ENCODE measurements around the gene RALB. TPM values are rescaled to one million over a fixed set of nuclear protein-coding genes. Genes with fewer than 3 reads are reported as not detected.

RALB gene
- total RNA-seq, 1 donor from 2014 or later = 23.5 TPM

DNA sequence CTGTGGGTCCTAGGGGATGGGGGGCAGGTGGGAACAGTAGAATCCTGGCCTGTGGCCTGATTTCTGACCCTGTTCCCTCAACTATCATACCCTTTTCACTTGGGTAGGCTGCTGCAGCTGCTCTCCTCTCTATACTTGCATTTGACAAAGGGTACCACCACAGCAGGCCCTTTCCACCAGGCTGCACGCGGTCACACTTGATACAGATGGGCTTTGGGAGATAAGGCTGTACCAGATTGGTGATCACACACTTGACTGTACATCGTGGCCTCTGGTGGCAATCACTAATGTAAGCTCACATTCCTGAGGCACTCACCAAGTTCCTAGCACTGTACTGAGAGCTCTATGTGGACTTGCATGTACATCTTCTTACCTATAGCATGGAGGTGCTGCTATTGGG is 1.6 kb upstream of the RALB start:
- Mint-ChIP-seq H3K36me3 (ENCODE audit: low read depth) (no peaks in the 10 kb centered on the region), H3K4me1 (ENCODE audit: low read depth) (peaks cover 24% of the 10 kb centered on the region), H3K27me3 (ENCODE audit: low read depth) (peaks cover 7% of the 10 kb centered on the region), H3K4me3 (ENCODE audit: unreplicated experiment) (no peak overlapping the region), H3K27ac (ENCODE audit: unreplicated experiment) (no peak overlapping the region), H3K9me3 (ENCODE audit: low read depth) (no peaks in the 10 kb centered on the region)
- DNase-seq (ENCODE audit: low spot score) = no peak
- TF ChIP-seq, protein P1, sequence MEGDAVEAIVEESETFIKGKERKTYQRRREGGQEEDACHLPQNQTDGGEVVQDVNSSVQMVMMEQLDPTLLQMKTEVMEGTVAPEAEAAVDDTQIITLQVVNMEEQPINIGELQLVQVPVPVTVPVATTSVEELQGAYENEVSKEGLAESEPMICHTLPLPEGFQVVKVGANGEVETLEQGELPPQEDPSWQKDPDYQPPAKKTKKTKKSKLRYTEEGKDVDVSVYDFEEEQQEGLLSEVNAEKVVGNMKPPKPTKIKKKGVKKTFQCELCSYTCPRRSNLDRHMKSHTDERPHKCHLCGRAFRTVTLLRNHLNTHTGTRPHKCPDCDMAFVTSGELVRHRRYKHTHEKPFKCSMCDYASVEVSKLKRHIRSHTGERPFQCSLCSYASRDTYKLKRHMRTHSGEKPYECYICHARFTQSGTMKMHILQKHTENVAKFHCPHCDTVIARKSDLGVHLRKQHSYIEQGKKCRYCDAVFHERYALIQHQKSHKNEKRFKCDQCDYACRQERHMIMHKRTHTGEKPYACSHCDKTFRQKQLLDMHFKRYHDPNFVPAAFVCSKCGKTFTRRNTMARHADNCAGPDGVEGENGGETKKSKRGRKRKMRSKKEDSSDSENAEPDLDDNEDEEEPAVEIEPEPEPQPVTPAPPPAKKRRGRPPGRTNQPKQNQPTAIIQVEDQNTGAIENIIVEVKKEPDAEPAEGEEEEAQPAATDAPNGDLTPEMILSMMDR (IDR thresholded peaks at IDR 0.05) = no peak

DNA sequence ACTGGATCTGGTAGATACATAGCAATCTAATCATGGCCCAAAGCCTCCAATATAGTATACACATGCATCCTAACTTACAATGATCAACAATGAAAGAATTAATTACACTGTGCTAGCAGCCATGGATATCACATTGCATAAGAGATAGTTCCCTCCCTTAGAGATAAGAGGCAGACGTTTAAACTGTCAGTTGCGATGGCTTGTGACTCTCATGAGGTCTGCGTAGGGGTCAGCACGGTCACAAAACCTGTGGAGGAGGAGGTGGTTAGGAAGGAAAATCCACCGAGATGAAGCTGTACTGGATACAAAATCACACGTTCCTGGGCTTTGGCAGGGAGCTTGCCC is 800 bp upstream of the RALB start:
- peaks cover 24% of the 10 kb centered on the region for H3K4me1 Mint-ChIP-seq (ENCODE audit: low read depth)

DNA sequence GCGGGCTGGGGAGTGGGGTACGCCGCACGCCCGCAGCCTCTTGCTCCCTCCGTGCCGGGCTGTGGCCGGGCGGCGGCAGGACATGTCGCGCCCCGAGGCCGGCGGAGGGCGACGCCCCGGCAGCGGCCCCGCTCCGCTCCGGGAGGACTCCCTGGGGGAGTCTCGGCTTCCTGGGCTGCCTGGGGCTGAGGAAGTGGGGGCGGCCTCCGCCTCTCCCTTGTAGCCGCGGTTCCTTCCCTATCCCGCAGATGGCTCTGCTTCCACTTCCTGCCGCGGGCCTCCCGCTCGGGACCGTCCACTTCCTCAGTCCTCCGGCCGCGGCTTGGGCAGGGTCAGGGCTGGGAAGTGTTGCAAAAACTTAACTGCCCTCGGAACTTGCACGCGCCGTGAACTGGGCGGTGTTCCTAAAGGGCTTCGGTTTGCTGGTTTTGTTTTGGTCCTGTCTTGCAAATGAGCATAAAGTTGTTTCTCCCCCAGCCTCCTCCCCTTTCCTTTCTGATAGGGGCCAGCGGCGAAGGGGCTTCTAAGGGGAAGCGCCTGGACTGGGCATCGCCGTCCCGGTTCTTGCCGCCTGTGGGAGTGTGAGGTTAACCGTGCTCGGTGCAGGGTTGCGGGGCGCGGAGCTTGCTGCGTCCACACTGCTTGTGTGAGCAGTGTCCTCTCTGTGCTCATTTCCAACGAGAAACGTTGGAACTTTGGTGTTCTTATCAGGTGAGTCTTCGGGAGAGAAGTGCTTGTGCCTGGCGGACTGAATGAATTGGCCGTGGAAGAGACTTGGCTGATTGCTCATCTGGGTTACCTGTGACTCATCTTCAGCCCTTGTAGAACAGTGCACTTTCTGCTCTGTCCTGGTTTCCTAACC is 600 bp downstream of the RALB start:
- H3K36me3 Mint-ChIP-seq (ENCODE audit: low read depth) = no peaks in the 10 kb centered on the region
- TF ChIP-seq, protein P1 (IDR thresholded peaks at IDR 0.05) = peak; percentile 74
- no peak for DNase-seq (ENCODE audit: low spot score)
- peaks cover 5% of the 10 kb centered on the region for H3K27me3 Mint-ChIP-seq (ENCODE audit: low read depth)
- peak overlapping the region; percentile 97 for H3K4me3 Mint-ChIP-seq (ENCODE audit: unreplicated experiment)
- no peaks in the 10 kb centered on the region for H3K9me3 Mint-ChIP-seq (ENCODE audit: low read depth)
- peak overlapping the region; percentile 23 for H3K27ac Mint-ChIP-seq (ENCODE audit: unreplicated experiment)
- H3K4me1 Mint-ChIP-seq (ENCODE audit: low read depth) = peaks cover 27% of the 10 kb centered on the region

More for the DNA sequence above, 800 bp upstream of the RALB start:
- H3K27ac Mint-ChIP-seq (ENCODE audit: unreplicated experiment) = peak overlapping the region; percentile 50
- peaks cover 7% of the 10 kb centered on the region for H3K27me3 Mint-ChIP-seq (ENCODE audit: low read depth)
- H3K36me3 Mint-ChIP-seq (ENCODE audit: low read depth) = no peaks in the 10 kb centered on the region
- TF ChIP-seq, protein P1 (IDR thresholded peaks at IDR 0.05) = no peak
- no peaks in the 10 kb centered on the region for H3K9me3 Mint-ChIP-seq (ENCODE audit: low read depth)
- peak overlapping the region; percentile 97 for H3K4me3 Mint-ChIP-seq (ENCODE audit: unreplicated experiment)
- no peak for DNase-seq (ENCODE audit: low spot score)

DNA sequence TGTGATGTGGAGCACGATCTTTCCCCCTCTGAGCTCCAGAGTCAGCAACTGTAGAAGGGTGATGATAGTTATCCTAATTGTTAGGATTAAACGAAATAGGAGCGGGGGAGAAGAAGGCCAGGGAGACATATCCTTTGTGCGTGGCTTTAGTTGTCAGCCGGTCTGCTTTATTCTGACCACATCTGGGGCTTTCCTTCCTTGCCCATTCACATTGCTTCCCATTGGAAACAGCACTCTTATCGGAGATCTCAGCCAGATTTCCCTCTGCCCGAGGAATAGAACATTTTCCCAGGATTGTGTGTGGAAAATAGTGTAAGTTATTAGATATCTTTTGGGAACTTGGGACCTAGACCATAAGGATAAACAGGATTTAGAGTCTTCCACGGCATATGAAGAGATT is 1.5 kb downstream of the RALB start:
- Mint-ChIP-seq H3K36me3 (ENCODE audit: low read depth) (peaks cover 2% of the 10 kb centered on the region), H3K4me1 (ENCODE audit: low read depth) (peaks cover 27% of the 10 kb centered on the region), H3K27me3 (ENCODE audit: low read depth) (peaks cover 2% of the 10 kb centered on the region), H3K27ac (ENCODE audit: unreplicated experiment) (no peak overlapping the region), H3K9me3 (ENCODE audit: low read depth) (no peaks in the 10 kb centered on the region), H3K4me3 (ENCODE audit: unreplicated experiment) (peak overlapping the region; percentile 89)
- no peak for DNase-seq (ENCODE audit: low spot score)
- TF ChIP-seq, protein P1 (IDR thresholded peaks at IDR 0.05) = no peak

DNA sequence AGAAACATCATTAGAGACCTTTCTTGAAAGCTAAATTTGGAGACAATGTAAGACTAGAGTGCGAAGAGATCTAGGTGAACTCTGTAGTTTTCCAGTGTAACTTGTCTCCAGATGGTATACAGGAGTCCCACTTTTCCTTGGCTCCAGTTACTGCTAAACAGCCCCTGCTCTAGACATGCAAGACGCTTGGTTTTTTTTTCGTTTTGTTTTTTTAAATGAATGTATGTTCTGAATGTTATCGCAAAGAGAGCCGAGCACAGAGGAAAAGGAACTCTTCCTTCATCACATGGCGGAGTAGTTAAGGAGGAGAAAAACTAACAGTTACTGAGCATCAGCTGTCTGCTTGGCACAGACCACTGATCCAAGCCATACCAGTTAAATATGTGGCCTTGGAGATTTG is 2.4 kb downstream of the RALB start:
- Mint-ChIP-seq H3K27me3 (ENCODE audit: low read depth) (no peaks in the 10 kb centered on the region), H3K9me3 (ENCODE audit: low read depth) (no peaks in the 10 kb centered on the region), H3K4me3 (ENCODE audit: unreplicated experiment) (no peak overlapping the region), H3K27ac (ENCODE audit: unreplicated experiment) (no peak overlapping the region), H3K4me1 (ENCODE audit: low read depth) (peaks cover 27% of the 10 kb centered on the region), H3K36me3 (ENCODE audit: low read depth) (peaks cover 4% of the 10 kb centered on the region)
- DNase-seq (ENCODE audit: low spot score) = no peak
- TF ChIP-seq, protein P1 (IDR thresholded peaks at IDR 0.05) = no peak
